ENCODE measurements around the gene SLU7.
A peak's percentile ranks its signal among the peaks of the same experiment; 100 is the strongest.

The SLU7 gene

GRCh38 chr5:160418561-160419457 lies at the start of gene SLU7:
Gene SLU7 (minus strand): TSS chr5:160419081. CDS start chr5:160415294, 3,787 bp downstream.
- DNase-seq: peak; percentile 97

- DNase-seq: no peak
Measured at GRCh38 chr5:160468363-160468975, 49.6 kb upstream of the SLU7 start.

DNA sequence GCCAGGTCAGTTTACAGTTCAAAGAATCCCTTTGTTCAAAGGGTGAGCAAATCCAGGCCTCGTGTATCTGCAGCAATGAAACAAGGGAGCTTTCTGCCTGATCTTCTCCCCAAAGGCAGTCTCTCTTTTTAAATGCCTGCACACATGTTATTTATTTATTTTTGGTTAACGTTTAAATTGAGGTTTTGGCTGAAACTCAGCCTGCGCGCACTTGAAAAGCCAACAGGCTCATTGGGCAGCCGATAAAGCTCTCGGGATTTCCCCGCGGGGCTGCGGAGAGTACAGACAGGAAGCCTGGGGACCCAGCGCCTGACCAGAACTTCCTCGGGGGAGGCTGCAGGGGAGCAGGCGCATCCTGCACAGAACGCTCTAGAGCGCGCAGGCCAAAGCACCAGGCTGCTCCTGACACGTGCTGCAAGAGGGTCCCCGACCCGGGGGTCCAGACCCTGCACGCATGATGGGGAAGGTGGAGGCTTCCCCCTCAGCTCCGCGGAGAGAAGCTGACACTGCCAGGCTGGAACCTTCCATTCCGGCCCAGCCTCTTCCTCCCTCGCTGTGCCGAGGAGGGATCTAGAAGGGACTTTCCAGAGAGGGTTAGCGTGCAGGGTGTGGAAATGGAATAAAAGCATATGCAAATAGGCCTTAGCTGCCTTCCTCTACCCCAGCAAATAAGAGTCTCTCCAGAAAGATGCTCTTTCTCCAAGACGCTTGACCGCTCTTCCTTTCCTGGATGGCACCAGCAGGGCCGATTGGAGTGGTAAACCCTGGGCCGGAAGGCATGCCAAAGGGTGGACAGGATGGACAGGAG lies 48.9 kb upstream of the SLU7 start:
- DNase-seq: peak; percentile 70

DNA sequence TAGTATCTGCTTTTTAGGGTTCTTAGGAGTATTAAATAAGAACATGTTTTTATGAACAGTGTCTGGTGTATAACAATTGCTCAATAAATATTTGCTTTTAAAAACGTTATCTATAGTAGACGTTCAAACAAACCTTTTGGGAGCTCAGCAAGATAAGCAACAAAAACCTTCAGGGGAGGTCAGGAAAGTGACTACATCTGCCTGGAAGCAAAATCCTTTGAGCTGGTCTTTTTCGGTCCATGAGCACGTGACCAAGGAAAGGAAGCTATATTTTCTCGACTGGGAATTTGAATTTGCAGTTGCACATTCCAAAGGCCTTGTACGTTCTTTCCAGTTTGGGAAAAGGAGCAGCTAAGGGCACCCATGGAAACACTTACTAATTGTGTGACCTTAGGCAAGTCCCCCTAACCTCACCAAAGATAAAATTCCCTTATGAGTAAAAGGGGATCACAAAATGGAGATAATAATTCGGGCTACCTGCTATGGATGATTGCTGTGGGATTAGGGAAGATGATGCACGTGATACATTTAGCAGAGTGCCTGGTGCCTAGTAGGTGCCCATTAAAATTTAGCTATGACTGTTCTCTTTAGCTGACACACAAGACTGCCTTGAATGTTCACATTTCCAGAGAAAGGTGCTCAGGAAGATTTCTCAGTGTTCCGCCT lies 48.1 kb upstream of the SLU7 start:
- no peak for DNase-seq

DNA sequence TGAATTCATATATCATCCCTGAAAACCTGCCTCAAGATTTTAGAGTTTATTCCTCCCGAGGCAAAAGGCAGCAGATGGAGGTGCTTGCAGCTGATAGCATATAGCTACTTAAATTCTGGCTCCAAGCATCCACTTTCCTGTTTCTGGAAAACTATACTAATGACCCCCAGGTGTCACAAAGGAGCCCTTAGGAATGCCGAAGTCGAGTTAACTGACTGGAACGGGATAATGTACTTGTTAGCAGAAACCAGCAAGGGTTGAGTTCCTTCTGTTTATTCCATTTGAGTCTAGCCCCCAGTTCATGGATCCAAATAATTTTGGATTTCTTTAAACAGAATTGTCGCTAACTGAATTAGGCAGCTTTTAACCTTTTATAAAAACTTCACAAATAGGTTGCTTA lies 47.2 kb upstream of the SLU7 start:
- DNase-seq: no peak

- DNase-seq: no peak
Measured at GRCh38 chr5:160464466-160464797, 45.6 kb upstream of the SLU7 start.

DNA sequence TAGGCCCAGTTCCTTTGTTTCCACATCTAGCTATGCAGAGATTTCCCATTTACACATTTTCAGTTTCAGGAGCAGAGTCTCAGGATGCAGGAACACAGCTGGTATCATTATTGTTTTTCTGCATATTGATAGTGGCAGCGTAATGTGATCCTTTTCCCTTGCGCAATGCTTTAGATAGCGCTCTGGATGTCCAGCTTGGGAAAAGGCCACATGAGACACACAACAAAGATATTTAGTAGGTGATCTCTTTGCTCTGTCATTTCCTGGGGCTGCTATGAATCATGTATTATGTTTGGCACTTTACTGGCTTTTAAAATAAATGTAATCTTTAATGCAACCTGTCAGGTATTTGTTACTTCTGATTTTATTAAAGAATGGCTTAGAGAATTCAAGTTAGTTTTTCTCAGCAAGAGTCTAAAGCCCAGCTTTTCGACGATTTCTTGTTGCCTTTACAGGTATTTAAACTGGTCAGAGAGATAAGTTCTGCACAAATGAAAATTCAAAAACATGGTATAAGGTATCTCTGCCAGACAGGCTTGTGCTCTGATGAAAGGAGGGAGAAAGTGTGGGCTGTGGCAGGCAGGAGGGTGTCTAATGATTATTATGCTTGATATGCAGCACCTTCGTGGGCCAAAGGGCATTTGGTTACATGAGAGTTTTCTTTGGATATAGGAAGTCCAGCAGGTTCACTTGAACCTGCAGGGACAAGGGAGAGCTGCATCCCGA lies 45.0 kb upstream of the SLU7 start:
- no peak for DNase-seq

DNA sequence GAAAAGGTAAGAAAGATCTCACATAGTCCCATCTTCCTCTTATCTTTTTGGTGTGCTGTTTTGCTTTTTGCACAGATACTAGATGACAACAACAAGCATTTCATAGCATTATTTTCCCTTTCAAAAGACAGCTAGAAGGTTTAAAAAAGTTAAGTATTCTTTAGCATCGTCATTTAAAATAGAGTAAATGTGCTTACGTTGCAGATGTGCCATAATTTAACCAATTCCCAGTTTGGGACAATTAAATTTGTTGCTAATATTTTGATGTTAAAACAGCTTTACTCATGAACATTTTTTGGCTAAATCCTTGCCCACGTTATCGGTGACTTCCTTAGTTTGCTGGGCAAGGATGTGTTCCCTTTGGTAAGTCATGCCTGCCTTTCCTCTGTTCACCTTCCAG lies 44.3 kb upstream of the SLU7 start:
- DNase-seq: no peak

DNA sequence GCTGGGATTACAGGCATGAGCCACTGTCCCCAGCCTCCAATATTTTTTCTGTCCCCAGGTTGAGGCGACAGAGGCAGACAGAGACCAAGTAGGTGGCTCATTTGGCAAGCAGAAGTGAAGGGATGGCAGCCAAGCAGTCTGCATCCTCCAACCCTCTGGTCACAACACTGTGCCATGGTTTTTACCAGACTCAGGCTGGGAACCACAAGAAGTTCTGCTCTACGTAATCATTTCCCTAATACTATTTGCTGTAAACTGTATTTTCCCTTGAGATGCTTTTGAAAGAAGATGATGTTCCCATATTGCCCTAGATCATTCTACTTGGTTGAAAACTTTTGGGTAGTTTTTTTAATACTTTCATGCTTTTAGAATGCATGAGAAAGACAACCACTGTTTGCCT lies 43.3 kb upstream of the SLU7 start:
- no peak for DNase-seq

DNA sequence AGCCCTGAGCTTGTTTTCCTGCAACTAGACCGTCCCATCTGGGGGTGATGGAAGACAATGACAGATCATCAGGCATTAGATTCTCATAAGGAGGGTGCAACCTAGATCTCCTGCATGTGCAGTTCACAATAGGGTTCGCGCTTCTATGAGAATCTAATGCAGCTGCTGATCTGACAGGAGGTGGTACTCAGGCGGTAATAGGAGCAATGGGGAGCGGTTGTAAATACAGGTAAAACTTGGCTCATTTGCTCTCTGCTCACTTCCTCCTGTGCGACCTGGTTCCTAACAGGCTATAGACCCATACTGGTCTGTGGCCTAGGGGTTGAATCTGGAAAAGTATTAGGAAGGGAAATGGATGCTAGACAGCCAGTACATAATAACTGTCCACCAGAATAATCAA lies 42.5 kb upstream of the SLU7 start:
- no peak for DNase-seq

DNA sequence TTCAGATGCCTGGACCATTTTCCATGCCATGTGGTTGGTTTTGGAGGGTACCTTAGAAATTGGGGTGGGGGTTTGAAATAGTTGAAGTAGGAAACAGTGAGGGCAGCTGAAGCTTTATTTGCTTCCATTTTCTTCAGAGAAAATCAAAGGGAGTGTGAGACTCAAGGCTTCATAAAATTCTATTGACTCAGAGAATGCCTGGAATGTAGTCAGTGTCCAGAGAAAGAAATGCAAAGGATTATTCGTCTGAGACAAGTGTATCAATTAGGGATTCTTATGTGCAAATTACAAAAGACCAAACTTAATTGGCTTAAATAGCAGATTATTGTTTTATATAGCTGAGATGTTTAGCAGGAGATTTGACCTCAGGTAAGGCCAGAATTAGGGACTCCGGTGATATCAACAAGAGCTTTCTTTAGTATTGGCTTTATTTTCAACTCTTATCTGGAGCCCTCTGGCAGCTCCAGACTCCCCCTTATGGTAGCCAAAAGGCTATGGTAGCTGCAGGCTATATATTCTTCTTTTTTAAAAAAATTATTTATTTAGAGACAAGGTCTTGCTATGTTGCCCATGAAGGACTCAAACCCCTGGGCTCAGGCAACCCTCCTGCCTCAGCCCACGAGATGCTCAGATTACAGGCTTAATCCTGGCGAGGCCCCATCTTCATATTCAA lies 41.6 kb upstream of the SLU7 start:
- no peak for DNase-seq

DNA sequence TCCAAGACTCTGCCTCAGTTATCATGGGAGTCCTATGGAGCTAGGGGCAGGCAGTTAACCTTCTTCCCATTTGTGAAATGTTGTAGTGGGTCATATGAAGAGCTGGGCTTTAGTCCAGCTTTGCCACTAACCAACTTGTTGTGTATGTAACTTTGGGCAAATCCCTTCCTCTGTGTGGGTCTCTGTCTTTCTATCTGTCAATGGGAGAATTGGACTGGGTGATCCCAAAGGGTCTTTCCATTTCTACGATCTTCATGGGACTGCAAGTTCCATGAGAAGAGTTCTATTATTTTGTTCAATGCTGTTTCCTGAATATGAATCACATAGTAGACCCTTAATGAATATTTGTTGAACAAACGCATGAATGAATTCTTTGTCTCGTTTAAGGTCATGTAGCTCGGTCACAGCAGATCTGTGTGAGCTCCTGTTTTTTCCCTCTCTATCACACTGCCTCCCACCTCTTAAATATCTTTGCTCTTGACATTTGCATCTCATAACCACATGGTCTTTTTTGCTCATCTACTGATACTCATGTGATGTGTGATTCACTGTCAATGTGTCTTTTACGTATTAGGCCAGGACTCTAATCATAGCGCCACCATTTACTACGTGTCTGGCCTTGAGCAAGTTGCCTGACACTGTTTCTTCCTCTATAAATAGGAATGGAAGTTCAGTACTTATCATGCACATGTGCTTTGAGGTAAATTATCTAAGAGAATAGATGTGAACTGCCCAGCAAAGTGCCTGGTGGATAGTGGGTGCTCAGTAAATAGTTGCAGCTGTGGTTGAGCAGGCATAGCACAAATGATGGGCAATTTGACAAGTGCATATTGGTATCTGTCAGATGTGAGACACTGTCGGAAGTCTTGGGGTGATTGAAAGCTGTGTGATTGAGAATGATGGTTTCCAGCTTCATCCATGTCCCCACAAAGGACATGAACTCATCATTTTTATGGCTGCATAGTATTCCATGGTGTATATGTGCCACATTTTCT lies 40.2 kb upstream of the SLU7 start:
- DNase-seq: no peak

DNA sequence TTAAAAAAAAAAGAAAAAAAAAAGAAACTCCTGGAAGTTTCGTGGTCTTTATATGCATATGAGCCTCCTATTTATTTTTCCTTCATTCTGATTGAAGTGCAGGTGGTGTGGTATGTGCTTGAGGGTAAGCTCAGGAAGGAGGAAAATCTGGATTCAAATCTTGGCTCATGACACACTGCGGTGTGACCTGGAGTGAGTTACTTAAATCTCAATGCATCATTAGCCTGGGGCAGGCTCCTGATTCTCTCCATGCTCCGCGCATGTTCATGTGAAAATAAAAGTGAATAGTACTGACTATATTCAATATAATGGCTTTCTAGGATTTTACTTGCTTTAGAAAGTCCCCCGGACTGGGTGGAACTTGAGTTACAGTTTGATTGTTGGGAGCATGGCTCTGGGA lies 38.4 kb upstream of the SLU7 start:
- DNase-seq: no peak

DNA sequence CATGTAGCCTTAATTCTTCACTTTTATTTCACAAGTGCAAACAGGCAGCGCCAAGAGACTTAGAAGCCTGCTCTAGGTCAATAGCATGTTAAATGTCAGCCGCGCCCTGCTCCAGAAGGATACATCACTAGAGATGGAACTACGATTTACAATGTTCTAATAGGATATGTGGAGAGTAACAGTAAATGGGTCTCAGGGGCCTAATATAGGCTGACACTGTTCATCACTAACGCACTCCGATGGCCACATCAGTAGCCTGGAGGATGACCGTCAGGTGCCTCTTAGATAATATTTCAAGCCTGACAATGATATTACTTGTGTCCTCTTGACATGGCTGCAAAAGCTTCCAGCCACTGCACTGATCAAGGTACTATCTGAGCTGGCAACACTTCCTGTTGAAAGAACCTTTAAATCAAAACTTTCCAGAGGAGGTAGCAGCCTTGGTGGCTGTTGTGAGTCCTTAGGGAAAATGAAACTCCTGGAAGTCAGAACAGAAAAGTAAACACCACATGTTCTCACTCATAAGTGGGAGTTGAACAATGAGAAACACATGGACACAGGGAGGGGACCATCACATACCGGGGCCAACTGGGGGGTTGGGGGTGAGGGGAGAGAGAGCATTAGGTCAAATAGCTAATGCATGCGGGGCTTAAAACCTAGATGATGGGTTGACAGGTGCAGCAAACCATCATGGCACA lies 37.7 kb upstream of the SLU7 start:
- no peak for DNase-seq

GRCh38 chr5:160455600-160455999 lies 36.7 kb upstream of the SLU7 start:
- no peak for DNase-seq

- DNase-seq: no peak
Measured at GRCh38 chr5:160453751-160454150, 34.9 kb upstream of the SLU7 start.

DNA sequence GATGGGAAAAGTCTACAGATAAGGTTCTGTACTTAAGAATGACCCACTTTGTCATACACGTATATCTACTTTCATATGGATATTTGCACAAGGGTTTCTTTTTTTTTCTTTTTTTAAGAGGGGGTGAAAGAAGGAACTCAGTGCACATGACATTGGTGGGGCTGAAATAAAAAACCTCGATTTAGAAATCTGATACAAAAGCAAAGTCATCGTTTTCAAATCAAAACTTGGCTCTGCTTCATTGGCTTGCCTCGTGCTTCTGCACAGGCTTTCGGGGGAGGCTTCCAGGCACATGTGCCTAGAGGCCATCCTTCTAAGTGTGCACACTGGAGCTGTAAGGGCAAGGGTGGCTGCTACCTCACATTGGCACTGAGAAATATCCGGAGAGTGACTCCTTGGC lies 33.9 kb upstream of the SLU7 start:
- DNase-seq: no peak

DNA sequence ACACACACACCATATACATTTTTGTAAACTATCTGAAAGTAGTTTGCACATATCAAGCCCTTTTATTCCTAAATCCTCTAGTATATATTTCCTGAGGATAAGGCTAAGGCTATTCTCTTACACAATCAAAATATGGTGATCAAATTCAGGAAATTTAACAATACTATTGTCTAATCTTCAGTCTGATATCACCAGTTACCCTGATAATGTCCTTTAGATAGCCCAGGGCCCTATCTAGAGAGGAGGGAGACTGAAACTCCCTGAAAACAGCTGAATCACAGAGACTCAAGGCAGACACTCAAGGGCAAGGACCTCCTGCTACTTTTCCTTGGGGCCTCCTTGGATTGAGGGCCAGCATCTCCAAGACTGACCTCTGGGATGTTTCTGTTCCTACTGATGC lies 33.2 kb upstream of the SLU7 start:
- no peak for DNase-seq

GRCh38 chr5:160451281-160451680 lies 32.4 kb upstream of the SLU7 start:
- no peak for DNase-seq

All from right hindlimb (tissue), 1 donor.